ENCODE measurements around the gene CPZ.
"Not testable (repeated sequence)": the region's sequence is repeated elsewhere in the genome, so short reads cannot be mapped to it uniquely, and the experiment has no call there.

Gene CPZ

GRCh38 chr4:8557151-8558076 is 35.2 kb upstream of the CPZ start:
- DNase-seq (ENCODE audit: low spot score), result no peak

GRCh38 chr4:8558080-8558960 is 34.2 kb upstream of the CPZ start:
- DNase-seq (ENCODE audit: low spot score), result peak; percentile 82

- DNase-seq (ENCODE audit: low spot score), result no peak
Observed at GRCh38 chr4:8559011-8559410, 33.6 kb upstream of the CPZ start.

GRCh38 chr4:8559524-8560264 is 32.9 kb upstream of the CPZ start:
- DNase-seq (ENCODE audit: low spot score), result no peak

GRCh38 chr4:8560265-8561047 is 32.1 kb upstream of the CPZ start:
- DNase-seq (ENCODE audit: low spot score), result no peak

GRCh38 chr4:8564595-8564994 is 28.0 kb upstream of the CPZ start:
- DNase-seq (ENCODE audit: low spot score), result no peak

- no peak for DNase-seq (ENCODE audit: low spot score)
Observed at GRCh38 chr4:8568068-8568668, 24.4 kb upstream of the CPZ start.

GRCh38 chr4:8570201-8570600 is 22.4 kb upstream of the CPZ start:
- no peak for DNase-seq (ENCODE audit: low spot score)

GRCh38 chr4:8571702-8572685 is 20.6 kb upstream of the CPZ start:
- no peak for DNase-seq (ENCODE audit: low spot score)

GRCh38 chr4:8573266-8573665 is 19.3 kb upstream of the CPZ start:
- DNase-seq (ENCODE audit: low spot score), result no peak

- DNase-seq (ENCODE audit: low spot score), result no peak
Observed at GRCh38 chr4:8574796-8575370, 17.7 kb upstream of the CPZ start.

GRCh38 chr4:8575457-8575856 is 17.1 kb upstream of the CPZ start:
- no peak for DNase-seq (ENCODE audit: low spot score)

GRCh38 chr4:8576591-8576990 is 16.0 kb upstream of the CPZ start:
- DNase-seq (ENCODE audit: low spot score), result not testable (repeated sequence)

GRCh38 chr4:8577046-8577445 is 15.5 kb upstream of the CPZ start:
- DNase-seq (ENCODE audit: low spot score), result no peak

- no peak for DNase-seq (ENCODE audit: low spot score)
Observed at GRCh38 chr4:8577972-8578371, 14.6 kb upstream of the CPZ start.

GRCh38 chr4:8578717-8579116 is 13.8 kb upstream of the CPZ start:
- DNase-seq (ENCODE audit: low spot score), result no peak

- no peak for DNase-seq (ENCODE audit: low spot score)
Observed at GRCh38 chr4:8579526-8580320, 12.8 kb upstream of the CPZ start.

- peak; percentile 86 for DNase-seq (ENCODE audit: low spot score)
Observed at GRCh38 chr4:8580321-8581093, 12.1 kb upstream of the CPZ start, which contains the start of gene GPR78. TSS of gene GPR78 (plus strand) at chr4:8580392. CDS start at chr4:8580983, 591 bp downstream.
